Endothelial cell of hepatic sinusoid (primary cell): Measurements from ENCODE around the gene SART1.
"Not testable (repeated sequence)": the region's sequence is repeated elsewhere in the genome, so short reads cannot be mapped to it uniquely, and the experiment has no call there.

ENCODE experiments used
- in situ Hi-C: cut with HindIII; loops from 2 replicates; pipeline ENCODE4 v1.10.0; 2017; ENCODE audit warnings: low sequenced_read_pairs

The SART1 gene

GRCh38 chr11:65988791-65989592 lies 27.5 kb downstream of the SART1 start:
- in situ Hi-C loops: loop anchor here (5.0 kb wide), 1 partner anchor 53 kb away; no protein-coding TSS in a partner anchor

GRCh38 chr11:65992056-65992455 lies 30.5 kb downstream of the SART1 start:
- in situ Hi-C loops: no loop called here

DNA sequence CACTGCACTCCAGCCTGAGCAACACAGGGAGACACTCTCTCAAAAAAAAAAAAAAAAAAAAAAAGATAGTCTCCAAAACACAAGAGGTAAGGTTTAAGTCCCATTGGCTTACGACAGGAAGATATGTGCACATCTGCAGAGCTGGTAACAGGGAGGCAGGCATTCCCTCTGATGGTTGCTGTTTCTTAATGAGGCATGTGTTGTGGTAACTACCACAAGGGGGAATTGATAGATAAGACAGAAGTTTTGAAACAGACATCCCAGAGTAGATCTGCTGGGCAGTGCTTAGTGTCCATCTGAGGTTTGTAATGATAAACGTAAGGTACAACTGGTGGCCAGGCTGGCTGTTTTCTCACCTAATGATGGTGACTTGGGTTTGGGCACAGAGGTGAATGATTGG lies 35.8 kb downstream of the SART1 start:
- in situ Hi-C loops: no loop called here

GRCh38 chr11:66001942-66002647 lies 40.6 kb downstream of the SART1 start, which contains the start of the genes BANF1 and EIF1AD:
Gene BANF1 (plus strand): TSS chr11:66002503. CDS start chr11:66003251, 748 bp downstream.
Gene EIF1AD (minus strand): TSS chr11:66002157. CDS start chr11:66000389, 1,768 bp downstream.
- in situ Hi-C loops: no loop called here

- in situ Hi-C loops: no loop called here
Observed at GRCh38 chr11:66002648-66003225, 41.2 kb downstream of the SART1 start.

DNA sequence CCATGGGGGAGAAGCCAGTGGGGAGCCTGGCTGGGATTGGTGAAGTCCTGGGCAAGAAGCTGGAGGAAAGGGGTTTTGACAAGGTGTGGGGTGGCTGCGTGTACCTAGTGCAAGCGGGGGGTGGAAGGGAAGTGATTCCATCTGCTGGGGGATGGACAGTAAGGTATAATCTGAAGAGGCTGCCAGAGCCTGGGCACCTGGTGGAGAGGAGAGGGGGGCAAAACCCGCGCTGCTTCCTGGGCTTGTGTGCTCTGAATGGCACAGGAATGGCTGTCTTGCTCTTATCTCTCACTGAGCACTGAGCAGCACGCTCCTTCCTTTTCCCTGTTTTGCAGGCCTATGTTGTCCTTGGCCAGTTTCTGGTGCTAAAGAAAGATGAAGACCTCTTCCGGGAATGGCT lies 41.8 kb downstream of the SART1 start:
- in situ Hi-C loops: no loop called here

DNA sequence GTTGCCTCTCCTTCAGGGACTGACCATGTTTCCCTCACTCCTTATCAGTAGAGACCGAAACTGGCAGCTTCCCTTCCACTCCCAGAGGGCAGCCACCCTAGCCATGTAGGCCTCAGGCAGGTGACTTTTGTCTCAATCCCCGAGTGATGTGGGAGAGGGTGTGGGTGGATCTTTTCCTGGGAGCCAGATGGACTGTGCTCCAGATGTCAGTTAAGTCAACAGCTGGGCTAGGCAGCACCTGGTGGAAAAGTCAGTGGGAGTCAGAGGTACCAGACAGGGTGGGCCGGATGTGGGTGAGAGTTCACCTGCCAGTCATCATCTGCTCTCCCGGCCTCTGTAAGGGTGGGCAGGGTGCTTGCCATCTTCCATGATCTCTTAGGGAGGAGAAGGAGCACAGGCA lies 42.7 kb downstream of the SART1 start:
- in situ Hi-C loops: no loop called here

GRCh38 chr11:66006134-66006890 lies 44.8 kb downstream of the SART1 start:
- in situ Hi-C loops: no loop called here

GRCh38 chr11:66006891-66007176 lies 45.3 kb downstream of the SART1 start:
- in situ Hi-C loops: no loop called here

- in situ Hi-C loops: no loop called here
Observed at GRCh38 chr11:66007201-66007634, 45.7 kb downstream of the SART1 start.

DNA sequence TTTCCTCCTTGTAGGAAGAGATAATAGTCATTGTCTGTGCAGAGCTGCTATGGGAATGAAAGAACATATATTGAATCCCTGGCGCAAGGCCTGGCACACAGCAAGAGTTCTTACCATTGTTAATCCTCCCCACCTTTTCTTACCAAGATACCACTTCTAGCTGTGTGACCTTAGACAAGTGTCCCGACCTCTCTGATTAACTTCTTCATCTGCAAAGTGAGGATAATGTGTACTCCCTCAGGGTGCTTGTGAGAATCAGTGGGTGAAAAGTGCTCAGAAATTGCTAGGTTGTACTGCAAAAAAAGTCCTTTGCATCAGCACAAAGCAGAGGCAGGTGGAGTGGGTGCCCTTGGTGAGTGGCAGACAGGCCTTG lies 46.5 kb downstream of the SART1 start:
- in situ Hi-C loops: no loop called here

- in situ Hi-C loops: no loop called here
Observed at GRCh38 chr11:66008468-66009101, 47.1 kb downstream of the SART1 start.

DNA sequence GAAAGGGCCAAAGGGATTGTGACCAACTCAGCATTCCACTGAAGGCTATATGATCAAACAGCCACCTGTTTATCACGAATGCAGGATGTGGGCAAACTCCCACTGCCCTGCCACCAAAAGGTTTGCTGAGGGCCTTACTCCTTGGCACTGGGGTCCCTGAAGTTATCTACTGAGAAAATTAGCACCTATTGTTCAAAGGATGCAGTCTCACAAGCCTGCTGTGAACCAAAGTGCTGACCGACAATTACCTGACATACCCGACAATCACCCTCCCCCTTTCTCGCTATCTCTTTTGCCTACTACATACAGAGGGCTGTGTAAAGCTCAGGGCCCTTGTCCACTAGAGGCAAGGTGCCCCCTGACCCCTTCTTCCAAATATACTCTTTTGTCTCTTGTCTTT lies 48.5 kb downstream of the SART1 start:
- in situ Hi-C loops: not testable (repeated sequence)

GRCh38 chr11:66011239-66011784 lies 49.8 kb downstream of the SART1 start:
- in situ Hi-C loops: no loop called here

- in situ Hi-C loops: no loop called here
Observed at GRCh38 chr11:66011785-66012303, 50.3 kb downstream of the SART1 start, which contains the start of gene CST6. Gene CST6 (plus strand): TSS chr11:66012008. CDS start chr11:66012045, 37 bp downstream.

- in situ Hi-C loops: no loop called here
Observed at GRCh38 chr11:66012371-66012945, 50.9 kb downstream of the SART1 start.

GRCh38 chr11:66012946-66013761 lies 51.6 kb downstream of the SART1 start:
- in situ Hi-C loops: no loop called here

DNA sequence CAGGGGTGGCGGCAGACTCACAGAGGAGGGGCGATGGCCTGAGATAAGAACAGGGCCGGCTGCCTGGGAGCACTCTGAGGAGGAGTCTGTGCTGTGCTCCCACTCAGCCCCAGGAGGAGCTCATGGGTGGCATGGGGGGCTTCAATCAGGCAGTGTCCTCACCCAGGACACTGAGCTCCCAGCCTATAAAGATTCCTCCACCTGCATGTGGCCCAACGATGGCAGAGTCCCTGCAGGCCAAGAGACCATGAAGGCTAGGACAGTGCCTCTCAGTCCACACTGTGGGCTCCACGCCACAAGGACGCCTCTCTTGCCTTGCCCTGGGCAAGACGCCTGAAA lies 52.2 kb downstream of the SART1 start:
- in situ Hi-C loops: no loop called here
